ENCODE measurements around the gene KDM8.

DNA sequence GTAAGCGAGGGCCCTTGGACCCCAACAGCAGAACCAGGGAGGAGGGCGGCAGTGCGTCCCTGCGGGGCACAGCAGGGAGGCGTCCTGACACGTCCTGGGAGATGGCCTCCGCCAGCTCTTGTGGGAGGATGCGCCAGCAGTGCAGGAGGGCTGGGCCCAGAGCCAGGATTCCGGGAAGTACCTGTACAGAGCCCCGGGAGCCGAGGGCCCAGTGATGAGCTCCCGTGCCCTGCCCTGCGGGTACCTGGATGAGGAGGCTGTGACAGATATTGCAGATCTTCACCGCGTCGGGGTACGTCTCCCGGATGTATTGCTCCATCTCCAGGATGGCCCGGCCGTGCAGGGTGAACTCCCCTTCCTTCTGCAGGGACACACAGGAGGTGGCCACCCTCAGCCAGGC lies 23.1 kb downstream of the KDM8 start:
- no peak for TF ChIP-seq GATA2 (IDR thresholded peaks at IDR 0.05; ENCODE audit: low read depth, low read length)
- no peak for TF ChIP-seq GATA3 (IDR thresholded peaks at IDR 0.05; ENCODE audit: low read depth, low read length)

All from SH-SY5Y (cell line).